Measurements from ENCODE around the gene WDR83.
"Not testable (repeated sequence)": the region's sequence is repeated elsewhere in the genome, so short reads cannot be mapped to it uniquely, and the experiment has no call there.

WDR83 gene

GRCh38 chr19:12695514-12695913 is 28.9 kb downstream of the WDR83 start:
- FAIRE-seq: no peak
- TF ChIP-seq, protein P1, sequence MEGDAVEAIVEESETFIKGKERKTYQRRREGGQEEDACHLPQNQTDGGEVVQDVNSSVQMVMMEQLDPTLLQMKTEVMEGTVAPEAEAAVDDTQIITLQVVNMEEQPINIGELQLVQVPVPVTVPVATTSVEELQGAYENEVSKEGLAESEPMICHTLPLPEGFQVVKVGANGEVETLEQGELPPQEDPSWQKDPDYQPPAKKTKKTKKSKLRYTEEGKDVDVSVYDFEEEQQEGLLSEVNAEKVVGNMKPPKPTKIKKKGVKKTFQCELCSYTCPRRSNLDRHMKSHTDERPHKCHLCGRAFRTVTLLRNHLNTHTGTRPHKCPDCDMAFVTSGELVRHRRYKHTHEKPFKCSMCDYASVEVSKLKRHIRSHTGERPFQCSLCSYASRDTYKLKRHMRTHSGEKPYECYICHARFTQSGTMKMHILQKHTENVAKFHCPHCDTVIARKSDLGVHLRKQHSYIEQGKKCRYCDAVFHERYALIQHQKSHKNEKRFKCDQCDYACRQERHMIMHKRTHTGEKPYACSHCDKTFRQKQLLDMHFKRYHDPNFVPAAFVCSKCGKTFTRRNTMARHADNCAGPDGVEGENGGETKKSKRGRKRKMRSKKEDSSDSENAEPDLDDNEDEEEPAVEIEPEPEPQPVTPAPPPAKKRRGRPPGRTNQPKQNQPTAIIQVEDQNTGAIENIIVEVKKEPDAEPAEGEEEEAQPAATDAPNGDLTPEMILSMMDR (IDR thresholded peaks at IDR 0.05; ENCODE audit: insufficient read depth, missing control alignments): no peak
- DNase-seq (ENCODE audit: insufficient read length, low spot score): no peak

DNA sequence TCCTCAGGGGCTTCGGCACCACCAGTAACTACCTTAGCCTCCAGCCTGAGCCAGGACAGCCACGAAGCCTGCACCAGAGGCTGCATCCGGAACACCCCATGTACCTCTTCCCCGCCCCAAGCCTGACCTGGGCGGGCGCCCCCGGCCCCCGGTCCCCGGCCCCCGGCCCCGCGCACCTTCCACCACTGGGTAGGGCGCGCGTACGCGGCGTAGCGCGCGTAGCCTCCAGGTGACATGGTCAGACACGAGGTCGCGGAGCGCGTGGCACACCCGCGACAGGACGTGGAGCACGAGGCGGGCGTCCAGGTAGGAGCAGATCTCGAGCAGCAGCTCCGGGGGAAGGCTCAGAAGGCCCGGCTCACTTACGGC is 29.4 kb downstream of the WDR83 start:
- DNase-seq (ENCODE audit: insufficient read length, low spot score) (no peak), FAIRE-seq (no peak)
- TF ChIP-seq, protein P1 (IDR thresholded peaks at IDR 0.05; ENCODE audit: insufficient read depth, missing control alignments): no peak

DNA sequence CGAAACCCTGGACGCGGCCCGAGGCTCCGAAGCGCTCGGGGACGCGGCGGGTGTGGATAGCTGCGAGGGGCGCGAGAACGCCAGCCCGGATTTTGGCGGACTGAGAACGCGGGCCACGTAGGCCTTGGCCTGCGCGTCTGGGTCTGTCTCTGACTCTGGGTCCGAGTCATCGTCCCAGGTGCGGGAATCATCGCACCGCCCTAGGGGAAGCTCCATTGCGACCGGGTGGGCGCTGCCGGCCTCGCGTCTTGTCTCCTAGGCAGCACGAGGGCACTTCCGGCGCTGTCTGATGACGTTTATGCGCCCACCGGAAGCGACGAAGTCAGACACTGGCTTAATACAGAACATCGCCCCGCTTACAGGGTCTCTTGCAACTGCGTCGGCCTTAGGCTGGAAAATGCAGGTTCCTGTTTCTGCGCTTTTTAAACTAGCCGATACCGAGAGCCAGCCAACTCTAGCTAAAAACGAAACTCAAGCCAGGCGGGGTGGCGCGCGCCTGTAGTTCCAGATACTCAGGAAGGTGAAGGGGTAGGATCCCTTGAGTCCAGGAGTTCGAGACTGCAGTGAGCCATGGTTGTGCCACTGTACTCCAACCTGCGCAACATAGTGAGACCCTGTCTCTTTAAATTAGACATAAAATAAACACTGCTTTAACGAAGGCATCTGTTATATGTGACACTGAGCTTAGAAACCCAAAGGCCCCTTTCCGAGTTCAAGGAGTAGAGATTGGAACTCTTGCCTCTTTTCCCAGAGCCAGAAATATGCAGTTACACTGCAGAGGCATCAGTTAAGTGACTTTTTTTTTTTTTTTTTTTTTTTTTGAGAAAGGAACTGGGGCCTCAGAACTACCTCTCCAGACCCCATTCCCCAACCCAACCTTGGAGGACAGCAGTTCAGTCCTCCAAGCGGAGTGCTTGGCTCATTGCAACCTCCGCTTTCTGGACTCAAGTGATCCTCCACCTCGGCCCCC is 30.0 kb downstream of the WDR83 start, which contains the start of gene FBXW9:
Gene FBXW9, minus strand, starts transcription at position 266 of the 970 bp plus-strand sequence. Its CDS starts 50 bp downstream, at position 216.
- no peak for FAIRE-seq
- TF ChIP-seq, protein P1 (IDR thresholded peaks at IDR 0.05; ENCODE audit: insufficient read depth, missing control alignments): no peak
- peak; percentile 99 for DNase-seq (ENCODE audit: insufficient read length, low spot score)

DNA sequence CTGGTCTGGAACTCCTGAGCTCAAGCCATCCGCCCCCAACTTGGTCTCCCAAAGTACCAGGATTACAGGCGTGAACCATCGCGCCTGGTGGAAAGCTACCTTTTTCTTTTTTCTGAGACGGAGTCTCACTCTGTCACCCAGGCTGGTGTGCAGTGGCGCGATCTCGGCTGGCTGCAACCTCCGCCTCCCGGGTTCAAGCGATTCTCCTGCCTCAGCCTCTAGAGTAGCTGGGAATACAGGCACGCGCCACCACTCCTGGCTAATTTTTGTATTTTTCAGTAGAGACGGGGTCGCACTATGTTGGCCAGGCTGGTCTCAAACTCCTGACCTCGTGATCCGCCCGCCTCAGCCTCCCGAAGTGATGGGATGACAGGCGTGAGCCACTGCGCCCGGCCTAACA is 30.8 kb downstream of the WDR83 start:
- FAIRE-seq; DNase-seq (ENCODE audit: insufficient read length, low spot score): not testable (repeated sequence)

- FAIRE-seq (no peak), DNase-seq (ENCODE audit: insufficient read length, low spot score) (no peak)
- TF ChIP-seq, protein P1 (IDR thresholded peaks at IDR 0.05; ENCODE audit: insufficient read depth, missing control alignments): no peak
These were observed 31.5 kb downstream of the WDR83 start for GRCh38 chr19:12698138-12698537.

DNA sequence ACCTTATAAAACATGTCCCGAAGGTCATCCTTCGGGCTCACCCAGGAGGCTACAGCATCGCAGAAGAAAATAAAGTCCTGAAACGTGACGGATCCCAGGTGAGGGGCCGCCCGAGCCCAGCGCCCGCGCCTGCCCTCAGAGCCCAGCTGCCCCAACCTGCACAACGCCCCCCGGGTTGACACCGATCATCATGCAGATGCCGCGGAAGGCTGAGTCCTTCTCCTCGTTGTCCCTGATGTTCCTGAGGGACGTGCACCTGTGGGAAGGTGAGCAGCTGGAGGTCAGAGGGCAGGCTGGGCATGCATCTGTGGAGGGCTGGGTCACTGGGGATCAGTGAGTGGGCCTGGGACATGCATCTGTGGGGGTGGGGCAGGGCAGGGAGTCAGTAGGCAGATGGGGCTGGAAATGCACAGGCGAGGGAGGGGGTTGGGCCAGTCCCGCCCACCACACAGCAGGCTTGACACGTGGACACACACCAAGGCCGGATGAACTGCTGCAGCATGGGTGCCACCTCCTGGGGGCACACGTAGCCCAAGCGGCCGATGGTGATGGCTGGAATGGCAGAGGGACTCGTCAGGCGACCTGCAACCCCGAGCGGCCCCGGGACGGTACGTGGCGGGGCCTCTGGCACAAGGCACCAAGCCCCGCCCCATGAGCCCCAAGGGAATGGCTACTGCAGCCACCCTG is 35.1 kb downstream of the WDR83 start:
- TF ChIP-seq, protein P1 (IDR thresholded peaks at IDR 0.05; ENCODE audit: insufficient read depth, missing control alignments): no peak
- DNase-seq (ENCODE audit: insufficient read length, low spot score) (no peak), FAIRE-seq (no peak)

GRCh38 chr19:12703046-12703445 is 36.4 kb downstream of the WDR83 start:
- DNase-seq (ENCODE audit: insufficient read length, low spot score) (peak; percentile 72), FAIRE-seq (no peak)
- TF ChIP-seq, protein P1 (IDR thresholded peaks at IDR 0.05; ENCODE audit: insufficient read depth, missing control alignments): no peak

Data from D721Med (cell line).